Common myeloid progenitor, CD34-positive (primary cell): Measurements from ENCODE around the gene TLL2.

Source experiments
- CTCF ChIA-PET: fragments of 350-600 bp; sonication (Branson Sonifier 250); formaldehyde crosslinking; loops from one replicate; lab custom pipeline; 2021; ENCODE audit warnings: antibody characterized with exemption; lab: Charles Lee
- POLR2A ChIA-PET: fragments of 350-600 bp; sonication (Branson Sonifier 250); formaldehyde crosslinking; loops from one replicate; lab custom pipeline; 2021; ENCODE audit warnings: antibody characterized with exemption; lab: Charles Lee
- DNase-seq, 3 donors: peaks; one replicate each; pipeline versions ENCODE4 v3.0.0 to v3.0.0-alpha.2; 2013
- H3K27ac ChIP-seq, 2 experiments: 1 replicate in 1 of 2; 2 replicates in 1 of 2; pipeline ENCODE4 v1.7.0; 2013; ENCODE audit warnings: inconsistent platforms in 2 of 2, low read length in 2 of 2, mild to moderate bottlenecking in 2 of 2, low read depth in 1 of 2, moderate library complexity in 1 of 2; ENCODE audit not compliant: severe bottlenecking in 2 of 2, insufficient read depth in 1 of 2, poor library complexity in 1 of 2
- H3K27me3 ChIP-seq, 5 experiments: replicated peaks in 2 of 5; 1 replicate in 3 of 5; 2 replicates in 2 of 5; pipeline versions ENCODE4 v1.6.1 to v1.7.0; 2013; ENCODE audit warnings: low read length in 4 of 5, mild to moderate bottlenecking in 2 of 5, moderate library complexity in 2 of 5, inconsistent platforms in 1 of 5; ENCODE audit not compliant: insufficient read depth in 5 of 5, control insufficient read depth in 4 of 5
- H3K36me3 ChIP-seq, 4 experiments: 1 replicate in 2 of 4; 2 replicates in 2 of 4; pipeline versions ENCODE4 v1.6.1 to v1.7.0; 2013; ENCODE audit warnings: low read length in 3 of 4, control low read depth in 1 of 4, mild to moderate bottlenecking in 1 of 4; ENCODE audit not compliant: control insufficient read depth in 4 of 4, insufficient read depth in 4 of 4
- H3K4me1 ChIP-seq, 4 experiments: 1 replicate in 3 of 4; 2 replicates in 1 of 4; pipeline versions ENCODE4 v1.6.1 to v1.7.1; 2013; ENCODE audit warnings: low read length in 3 of 4, mild to moderate bottlenecking in 3 of 4, control low read depth in 1 of 4, inconsistent platforms in 1 of 4, moderate library complexity in 1 of 4; ENCODE audit not compliant: control insufficient read depth in 4 of 4, insufficient read depth in 4 of 4; ENCODE audit errors: control extremely low read depth in 1 of 4
- H3K4me3 ChIP-seq, 7 experiments: 1 replicate in 4 of 7; 2 replicates in 3 of 7; pipeline versions ENCODE4 v1.5.1 to v1.7.0; 2013; ENCODE audit warnings: mild to moderate bottlenecking in 7 of 7, low read length in 6 of 7, moderate library complexity in 6 of 7, inconsistent platforms in 2 of 7, low read depth in 2 of 7, control low read depth in 1 of 7; ENCODE audit not compliant: insufficient read depth in 4 of 7, control insufficient read depth in 1 of 7; ENCODE audit errors: extremely low read depth in 1 of 7
- H3K9me3 ChIP-seq, 5 experiments: 1 replicate in 4 of 5; 2 replicates in 1 of 5; pipeline versions ENCODE4 v1.6.1 to v1.7.1; 2013; ENCODE audit warnings: low read length in 4 of 5, mild to moderate bottlenecking in 2 of 5, inconsistent platforms in 1 of 5, low read depth in 1 of 5, moderate library complexity in 1 of 5; ENCODE audit not compliant: control insufficient read depth in 4 of 5, insufficient read depth in 2 of 5; ENCODE audit errors: control extremely low read depth in 1 of 5
- WGBS: methylation state at CpG from one replicate; pipeline ENCODE4 v1.1.5; 2013; ENCODE audit not compliant: insufficient coverage; 5-methylcytosine and 5-hydroxymethylcytosine counted together

The TLL2 gene

DNA sequence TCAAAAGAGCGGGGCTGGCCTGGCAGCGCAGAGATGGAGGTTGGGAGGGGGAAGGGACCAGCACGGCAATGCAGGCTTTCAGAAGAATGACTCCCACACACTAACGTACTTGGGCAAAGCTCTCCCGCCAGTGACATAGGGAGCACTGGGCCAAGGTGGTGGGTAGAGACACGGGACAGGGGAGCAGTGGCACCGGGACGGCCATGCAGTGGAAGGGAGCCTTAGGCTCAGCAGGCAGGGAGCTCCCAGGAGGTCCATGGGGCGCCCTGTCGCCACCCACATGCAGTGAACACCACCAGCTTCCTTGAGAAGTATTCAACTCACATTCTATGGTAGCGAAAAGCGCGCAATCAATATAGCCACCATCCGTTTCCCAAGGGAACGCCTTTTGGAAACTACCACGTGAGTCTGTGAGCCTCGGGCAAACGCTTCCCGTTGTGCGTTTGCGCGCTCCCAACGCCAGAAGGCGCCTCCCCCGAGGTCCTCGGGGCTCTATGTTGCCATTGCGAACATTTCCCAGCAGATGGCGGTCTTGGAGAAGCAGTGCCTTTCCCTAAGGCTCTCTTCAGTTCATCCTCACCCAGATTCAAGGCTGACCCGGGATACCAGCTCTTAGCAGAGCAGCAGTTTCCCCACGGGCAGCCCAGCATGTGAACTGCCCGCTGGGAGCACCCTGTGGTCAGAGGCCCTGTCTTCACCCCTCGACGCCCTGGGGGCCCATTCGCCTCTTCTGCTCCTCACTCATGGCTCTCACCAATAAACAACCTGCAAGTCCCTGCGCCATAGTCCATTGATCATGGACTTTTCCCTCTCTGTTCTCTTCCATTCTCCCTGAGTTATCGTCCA is 138.5 kb downstream of the TLL2 start:
- peaks cover 0 to 10% (median 5%) of the 10 kb centered on the region in 4 experiments for H3K4me1 ChIP-seq
- POLR2A ChIA-PET: no interaction called here
- CTCF ChIA-PET: interaction anchor here (0.7 to 5.6 kb wide), 18 partner anchors 9 to 835 kb away, joined by 3 to 29 read pairs (median 4); partner anchors contain the start of gene TLL2
- H3K27ac ChIP-seq: no peak overlapping the region
- H3K36me3 ChIP-seq: no peaks in the 10 kb centered on the region
- 7% methylated on average over 33 of the region's 36 CpGs for WGBS
- H3K4me3 ChIP-seq: peak overlapping the region; percentile 17 to 86 (median 72)
- H3K27me3 ChIP-seq: peaks cover 0 to 5% (median 0%) of the 10 kb centered on the region in 5 experiments
- DNase-seq: peak; percentile 68 to 77 (median 70)
- H3K9me3 ChIP-seq: no peaks in the 10 kb centered on the region

GRCh38 chr10:96374639-96374984 is 139.1 kb downstream of the TLL2 start:
- ChIA-PET CTCF (interaction anchor here (0.7 to 5.6 kb wide), 18 partner anchors 9 to 835 kb away, joined by 3 to 29 read pairs (median 4); partner anchors contain the start of gene TLL2), POLR2A (no interaction called here)
- Histone ChIP-seq H3K27ac (no peak overlapping the region), H3K36me3 (no peaks in the 10 kb centered on the region), H3K4me1 (peaks cover 0 to 10% (median 5%) of the 10 kb centered on the region in 4 experiments), H3K9me3 (no peaks in the 10 kb centered on the region), H3K4me3 (peak overlapping the region in 6 of 7 experiments; percentile 17 to 86 (median 74)), H3K27me3 (peaks cover 0 to 5% (median 0%) of the 10 kb centered on the region in 5 experiments)
- peak; percentile 17 to 31 (median 23) for DNase-seq
- WGBS: 10% methylated on average over 9 of the region's 9 CpGs

DNA sequence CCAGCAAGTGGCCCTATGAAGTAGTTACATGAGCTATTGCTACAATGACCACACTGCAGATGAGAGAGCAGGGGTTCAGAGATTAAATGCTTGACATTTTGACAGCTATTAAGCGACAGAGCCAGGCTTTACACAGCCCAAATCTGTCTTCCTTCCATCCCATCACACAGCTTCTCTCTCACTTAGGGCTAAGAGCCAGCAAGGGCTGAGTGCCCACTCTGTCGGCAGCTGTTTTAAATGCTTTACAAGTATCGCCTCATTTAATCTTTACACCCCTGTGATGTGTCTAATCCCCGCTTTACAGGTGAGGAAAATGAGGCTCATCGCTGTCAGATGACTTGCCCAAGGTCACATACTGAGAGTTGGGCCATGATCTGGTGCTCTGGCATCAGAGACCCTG is 139.7 kb downstream of the TLL2 start:
- Histone ChIP-seq H3K4me1 (peaks cover 0 to 10% (median 5%) of the 10 kb centered on the region in 4 experiments), H3K36me3 (no peaks in the 10 kb centered on the region), H3K27me3 (peaks cover 0 to 5% (median 0%) of the 10 kb centered on the region in 5 experiments), H3K27ac (no peak overlapping the region), H3K4me3 (no peak overlapping the region), H3K9me3 (no peaks in the 10 kb centered on the region)
- DNase-seq: no peak
- ChIA-PET POLR2A (no interaction called here), CTCF (interaction anchor here (0.7 to 5.6 kb wide), 12 partner anchors 8 to 836 kb away, joined by 3 to 29 read pairs (median 4); partner anchors contain the start of gene TLL2)
- 100% methylated on average over 4 of the region's 5 CpGs for WGBS

DNA sequence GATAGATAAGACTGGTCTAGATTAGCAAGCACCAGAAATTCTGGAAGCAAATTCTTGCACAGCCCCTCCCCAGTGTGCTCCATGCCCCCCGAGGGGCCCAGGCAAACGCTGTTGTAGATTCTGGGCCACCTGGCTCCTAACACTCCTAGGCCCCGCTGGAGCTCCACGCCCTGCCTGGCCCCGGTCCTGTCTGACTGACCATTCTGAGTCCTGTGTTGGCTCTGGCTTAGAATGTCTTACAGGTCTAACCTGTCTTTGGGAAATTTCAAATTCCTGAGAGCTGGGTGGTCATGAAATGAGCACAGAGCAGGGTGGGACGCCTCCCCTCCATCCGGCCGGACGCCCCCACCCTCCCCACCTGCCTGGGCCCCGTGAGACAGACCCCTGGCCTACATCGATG is 142.4 kb downstream of the TLL2 start:
- DNase-seq: no peak
- H3K36me3 ChIP-seq: no peaks in the 10 kb centered on the region
- H3K4me3 ChIP-seq: no peak overlapping the region
- ChIA-PET CTCF (interaction anchor here (0.8 to 4.5 kb wide), 11 partner anchors 10 to 142 kb away, joined by 3 to 19 read pairs (median 4); no protein-coding TSS in a partner anchor), POLR2A (no interaction called here)
- 97% methylated on average over 9 of the region's 11 CpGs for WGBS
- H3K27ac ChIP-seq: no peak overlapping the region
- peaks cover 0 to 5% (median 0%) of the 10 kb centered on the region in 5 experiments for H3K27me3 ChIP-seq
- H3K4me1 ChIP-seq: peaks cover 0 to 10% (median 5%) of the 10 kb centered on the region in 4 experiments
- H3K9me3 ChIP-seq: no peaks in the 10 kb centered on the region

- DNase-seq: peak; percentile 45 to 67 (median 60)
- Histone ChIP-seq H3K4me3 (no peak overlapping the region), H3K27ac (no peak overlapping the region), H3K4me1 (peaks cover 0 to 10% (median 5%) of the 10 kb centered on the region in 4 experiments), H3K27me3 (peaks cover 0 to 5% (median 0%) of the 10 kb centered on the region in 5 experiments), H3K36me3 (no peaks in the 10 kb centered on the region), H3K9me3 (no peaks in the 10 kb centered on the region)
- WGBS: 35% methylated on average over 16 of the region's 16 CpGs
- ChIA-PET CTCF (interaction anchor here (0.5 to 4.5 kb wide), 16 partner anchors 9 to 359 kb away, joined by 3 to 19 read pairs (median 4); no protein-coding TSS in a partner anchor), POLR2A (no interaction called here)
Measured at GRCh38 chr10:96370584-96371157, 143.1 kb downstream of the TLL2 start.

DNA sequence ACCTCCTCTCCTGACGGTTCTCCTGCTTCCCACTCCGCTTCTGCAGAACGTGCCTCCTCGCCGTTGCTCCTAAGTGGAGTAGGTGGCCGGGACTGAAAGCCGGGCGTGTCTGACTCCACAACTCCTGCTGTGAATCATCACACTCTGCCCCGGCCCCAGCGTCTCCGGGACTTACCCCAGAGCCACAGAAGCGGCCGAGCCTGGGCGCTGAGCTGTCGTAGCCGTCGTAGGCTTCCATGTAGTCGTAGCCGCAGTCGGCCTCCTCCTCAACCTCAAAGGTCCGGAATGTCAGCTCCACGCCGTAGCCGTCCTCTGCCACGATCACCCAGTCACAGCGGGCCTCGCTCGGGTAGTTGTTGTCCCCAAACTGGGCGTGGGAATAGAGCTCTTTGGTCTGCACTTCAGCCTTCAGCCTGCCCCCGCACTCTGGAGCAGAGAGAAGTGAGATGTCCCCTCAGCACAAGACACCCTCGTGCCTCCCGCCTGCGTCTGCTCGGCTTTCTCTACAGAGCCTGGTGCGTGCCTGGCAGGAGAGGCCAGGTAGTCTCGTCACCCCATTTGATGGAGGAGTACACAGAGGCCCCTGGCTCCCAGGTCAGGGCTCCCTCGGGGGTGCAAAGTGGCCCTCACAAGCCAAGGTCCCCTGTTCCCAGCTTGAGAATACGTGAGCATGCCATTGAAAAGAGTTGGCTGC is 143.7 kb downstream of the TLL2 start:
- Histone ChIP-seq H3K9me3 (no peaks in the 10 kb centered on the region), H3K4me3 (no peak overlapping the region), H3K27ac (no peak overlapping the region), H3K36me3 (no peaks in the 10 kb centered on the region), H3K27me3 (peaks cover 0 to 5% (median 0%) of the 10 kb centered on the region in 5 experiments), H3K4me1 (peaks cover 0 to 6% (median 2%) of the 10 kb centered on the region in 4 experiments)
- WGBS: 93% methylated on average over 38 of the region's 38 CpGs
- CTCF ChIA-PET: interaction anchor here (0.5 to 4.5 kb wide), 13 partner anchors 8 to 359 kb away, joined by 3 to 19 read pairs (median 4); no protein-coding TSS in a partner anchor
- POLR2A ChIA-PET: no interaction called here
- DNase-seq: no peak
